IMR-90 (cell line): ENCODE results near the gene OPCML. TPM values are rescaled to one million over a fixed set of nuclear protein-coding genes. Genes with fewer than 3 reads are reported as not detected.

ENCODE experiments used
- ATAC-seq: fragments of 200-7000 bp; cut with Tn5 transposase; 2 replicates; pipeline ENCODE4 v1.9.1; 2020; ENCODE audit warnings: low read depth, mild to moderate bottlenecking, moderate library complexity
- BruUV-seq: library from RNA; stranded (reverse); fragments of 400-500 nt; replicated peaks from 2 replicates; lab custom pipeline; 2021; lab: Mats Ljungman, UMichigan
- CTCF ChIA-PET: fragments of 300-600 bp; formaldehyde crosslinking; extraction: SDS; loops from one replicate; lab custom pipeline; 2021; ENCODE audit warnings: antibody characterized with exemption; lab: Yijun Ruan, JAX
- POLR2A ChIA-PET: fragments of 300-600 bp; sonication (Branson Sonifier 250); formaldehyde crosslinking; loops from one replicate; lab custom pipeline; 2022; ENCODE audit warnings: antibody characterized with exemption; ENCODE audit not compliant: unreplicated experiment; lab: Charles Lee
- DNase-seq: peaks from one replicate; pipeline ENCODE4 v3.0.0; 2013
- H2AFZ ChIP-seq: replicated peaks from 2 replicates; pipeline ENCODE3; 2013; ENCODE audit warnings: low read length, mild to moderate bottlenecking; ENCODE audit not compliant: poor library complexity
- H2AK5ac ChIP-seq: 2 replicates; pipeline ENCODE4 v1.6.1; 2013; ENCODE audit warnings: low read depth, low read length, inconsistent platforms
- H2AK9ac ChIP-seq: replicated peaks from 2 replicates; pipeline ENCODE3; 2013; ENCODE audit warnings: mild to moderate bottlenecking, low read depth, low read length, moderate library complexity; ENCODE audit not compliant: poor library complexity
- H2BK120ac ChIP-seq: 2 replicates; pipeline ENCODE4 v1.6.1; 2013; ENCODE audit warnings: low read depth, low read length, inconsistent platforms
- H2BK15ac ChIP-seq: 3 replicates; pipeline ENCODE4 v1.6.1; 2013; ENCODE audit warnings: low read depth, low read length, inconsistent platforms
- H2BK20ac ChIP-seq: 2 replicates; pipeline ENCODE4 v1.6.1; 2013; ENCODE audit warnings: low read depth, mild to moderate bottlenecking, inconsistent platforms, low read length, moderate library complexity
- H2BK5ac ChIP-seq: 2 replicates; pipeline ENCODE4 v1.6.1; 2013; ENCODE audit warnings: mild to moderate bottlenecking, low read depth, low read length, inconsistent platforms; ENCODE audit not compliant: poor library complexity, severe bottlenecking
- H3K14ac ChIP-seq: replicated peaks from 2 replicates; pipeline ENCODE4 v1.6.1; 2013; ENCODE audit warnings: low read depth, low read length, inconsistent platforms
- H3K18ac ChIP-seq: 2 replicates; pipeline ENCODE4 v1.6.1; 2013; ENCODE audit warnings: low read depth, low read length, control low read depth
- H3K23ac ChIP-seq: 2 replicates; pipeline ENCODE4 v1.6.1; 2013; ENCODE audit warnings: low read depth, low read length, inconsistent platforms
- H3K27ac ChIP-seq: 2 replicates; pipeline ENCODE4 v1.5.1; 2013; ENCODE audit warnings: mild to moderate bottlenecking, control low read depth, low read length; ENCODE audit not compliant: insufficient read depth
- H3K27me3 ChIP-seq: 2 replicates; pipeline ENCODE4 v1.6.1; 2013; ENCODE audit warnings: low read length; ENCODE audit not compliant: control insufficient read depth, insufficient read depth
- H3K36me3 ChIP-seq: 2 replicates; pipeline ENCODE4 v1.6.1; 2013; ENCODE audit warnings: low read length, mixed read lengths; ENCODE audit not compliant: control insufficient read depth, insufficient read depth
- H3K4ac ChIP-seq: 2 replicates; pipeline ENCODE4 v1.6.1; 2013; ENCODE audit warnings: low read depth, low read length, inconsistent platforms
- H3K4me1 ChIP-seq: 2 replicates; pipeline ENCODE4 v1.6.1; 2013; ENCODE audit warnings: low read length, mixed read lengths; ENCODE audit not compliant: control insufficient read depth, insufficient read depth
- H3K4me2 ChIP-seq: 2 replicates; pipeline ENCODE4 v1.6.1; 2013; ENCODE audit warnings: low read depth, mild to moderate bottlenecking, control low read depth, low read length, moderate library complexity
- H3K4me3 ChIP-seq: 2 replicates; pipeline ENCODE4 v1.5.1; 2013; ENCODE audit warnings: low read depth, mild to moderate bottlenecking, control low read depth, low read length, moderate library complexity; ENCODE audit not compliant: insufficient read depth
- H3K56ac ChIP-seq: 2 replicates; pipeline ENCODE4 v1.6.1; 2013; ENCODE audit warnings: low read length, inconsistent platforms; ENCODE audit not compliant: insufficient read depth; ENCODE audit errors: extremely low read depth
- H3K79me1 ChIP-seq, 2 experiments: 2 replicates each; pipeline ENCODE4 v1.6.1; 2013; ENCODE audit warnings: low read length in 2 of 2, inconsistent platforms in 1 of 2, low read depth in 1 of 2
- H3K9ac ChIP-seq: 2 replicates; pipeline ENCODE4 v1.6.1; 2013; ENCODE audit warnings: low read depth, low read length, control low read depth
- H3K9me1 ChIP-seq: 2 replicates; pipeline ENCODE4 v1.6.1; 2013; ENCODE audit warnings: low read length, inconsistent platforms; ENCODE audit not compliant: insufficient read depth
- H3K9me3 ChIP-seq: 2 replicates; pipeline ENCODE4 v1.6.1; 2013; ENCODE audit warnings: low read length; ENCODE audit not compliant: control insufficient read depth, insufficient read depth
- H4K20me1 ChIP-seq: 2 replicates; pipeline ENCODE4 v1.6.1; 2013; ENCODE audit warnings: low read length, inconsistent platforms; ENCODE audit not compliant: insufficient read depth
- H4K5ac ChIP-seq: 2 replicates; pipeline ENCODE4 v1.6.1; 2013; ENCODE audit warnings: mild to moderate bottlenecking, low read depth, low read length, control low read depth
- H4K8ac ChIP-seq, 2 experiments: 2 replicates each; pipeline ENCODE4 v1.6.1; 2013; ENCODE audit warnings: low read depth in 2 of 2, low read length in 2 of 2, control low read depth in 1 of 2, inconsistent platforms in 1 of 2
- H4K91ac ChIP-seq: 2 replicates; pipeline ENCODE4 v1.6.1; 2013; ENCODE audit warnings: low read depth, low read length, inconsistent platforms; ENCODE audit not compliant: insufficient read depth
- BHLHE40 ChIP-seq: fragments of 150-350 bp; IDR thresholded peaks from 2 replicates; pipeline ENCODE4 v1.6.1; 2016; ENCODE audit warnings: mild to moderate bottlenecking, low read depth, low read length
- CEBPB ChIP-seq: IDR thresholded peaks from 2 replicates; pipeline ENCODE4 v1.6.1; 2012; ENCODE audit warnings: low read depth, low read length, improper control_type of control experiment
- CHD1 ChIP-seq: IDR thresholded peaks from 2 replicates; pipeline ENCODE4 v1.6.1; 2012; ENCODE audit warnings: low read depth, low read length, improper control_type of control experiment
- CTCF ChIP-seq: conservative IDR thresholded peaks from 2 replicates; pipeline ENCODE4 v1.5.1; 2012; ENCODE audit warnings: mild to moderate bottlenecking, low read depth, low read length, improper control_type of control experiment
- ELK1 ChIP-seq: fragments of 150-350 bp; IDR thresholded peaks from 2 replicates; pipeline ENCODE4 v1.6.1; 2016; ENCODE audit warnings: low read depth, mild to moderate bottlenecking, low read length, moderate library complexity, borderline replicate concordance
- FOS ChIP-seq: fragments of 150-350 bp; IDR thresholded peaks from 2 replicates; pipeline ENCODE4 v1.6.1; 2016; ENCODE audit warnings: low read depth, low read length
- MAFK ChIP-seq: IDR thresholded peaks from 2 replicates; pipeline ENCODE4 v1.6.1; 2012; ENCODE audit warnings: low read depth, low read length, improper control_type of control experiment
- MAZ ChIP-seq: IDR thresholded peaks from 2 replicates; pipeline ENCODE4 v1.6.1; 2012; ENCODE audit warnings: low read depth, mild to moderate bottlenecking, low read length, improper control_type of control experiment, moderate library complexity, borderline replicate concordance
- MXI1 ChIP-seq: IDR thresholded peaks from 2 replicates; pipeline ENCODE4 v1.6.1; 2012; ENCODE audit warnings: low read depth, mild to moderate bottlenecking, low read length, moderate library complexity, borderline replicate concordance
- NFE2L2 ChIP-seq: fragments of 150-350 bp; IDR thresholded peaks from 2 replicates; pipeline ENCODE4 v1.6.1; 2016; ENCODE audit warnings: low read depth, mild to moderate bottlenecking, low read length
- POLR2A ChIP-seq: IDR thresholded peaks from 2 replicates; pipeline ENCODE4 v1.6.1; 2012; ENCODE audit warnings: mild to moderate bottlenecking, low read depth, low read length
- RAD21 ChIP-seq: IDR thresholded peaks from 2 replicates; pipeline ENCODE4 v1.6.1; 2012; ENCODE audit warnings: low read length, improper control_type of control experiment
- RCOR1 ChIP-seq: IDR thresholded peaks from 2 replicates; pipeline ENCODE4 v1.6.1; 2012; ENCODE audit warnings: mild to moderate bottlenecking, low read length, improper control_type of control experiment; ENCODE audit not compliant: insufficient replicate concordance
- RFX5 ChIP-seq: IDR thresholded peaks from 2 replicates; pipeline ENCODE4 v1.8.0; 2012; ENCODE audit warnings: low read depth, mild to moderate bottlenecking, low read length, moderate library complexity
- SMC3 ChIP-seq: fragments of 150-350 bp; IDR thresholded peaks from 2 replicates; pipeline ENCODE4 v1.6.1; 2016; ENCODE audit warnings: low read depth, mild to moderate bottlenecking, antibody characterized with exemption, low read length, moderate library complexity
- USF2 ChIP-seq: fragments of 150-350 bp; IDR thresholded peaks from 2 replicates; pipeline ENCODE4 v1.6.1; 2017; ENCODE audit warnings: mild to moderate bottlenecking, antibody characterized with exemption, low read length, low read depth
- WGBS, 2 experiments: methylation state at CpG; one replicate each; pipeline versions ENCODE4 v1.1.5 to v1.1.7; 2013; ENCODE audit warnings: missing lambda C conversion rate in 2 of 2; ENCODE audit not compliant: insufficient read length in 1 of 2; ENCODE audit errors: extremely low coverage in 2 of 2; 5-methylcytosine and 5-hydroxymethylcytosine counted together
- dilution Hi-C: fragments of 300-500 bp; cut with HindIII; formaldehyde crosslinking; loops from one replicate; pipeline ENCODE4 v1.14.3; 2018; ENCODE audit warnings: low sequenced_read_pairs; ENCODE audit not compliant: unreplicated experiment
- in situ Hi-C: fragments of 300-500 bp; cut with MboI; formaldehyde crosslinking; loops from 3 replicates; pipeline ENCODE4 v1.14.3; 2019; ENCODE audit warnings: low sequenced_read_pairs, inconsistent platforms, mixed read lengths
- intact Hi-C: fragments of 100-400 bp; cut with micrococcal nuclease; formaldehyde crosslinking; loops from 2 replicates; pipeline ENCODE4 v1.10.0; 2022
- polyA plus RNA-seq, 3 experiments: library from polyadenylated mRNA; depleted of rRNA; stranded (reverse); fragments of >200 nt; gene quantifications; 2 replicates each; pipeline ENCODE4 v1.2.3, GENCODE V29; 2012; ENCODE audit warnings: low replicate concordance in 1 of 3
- total RNA-seq: library from RNA; depleted of rRNA; stranded (reverse); fragments of >200 nt; gene quantifications from 2 replicates; pipeline ENCODE4 v1.2.3, GENCODE V29; 2012

The OPCML gene
- total and polyA plus RNA-seq, 2 of the 4 experiments (the other 2 are of a cell fraction), result under 0.01 to 2.6 TPM

- H4K5ac ChIP-seq, result no peak overlapping the region
- H3K9me3 ChIP-seq, result no peaks in the 10 kb centered on the region
- H3K27me3 ChIP-seq, result no peaks in the 10 kb centered on the region
- no peak overlapping the region for H3K9ac ChIP-seq
- DNase-seq (no peak), ATAC-seq (no peak)
- no peak overlapping the region for H2AFZ ChIP-seq
- no peak overlapping the region for H2AK5ac ChIP-seq
- in situ Hi-C loops, result no loop called here
- no peak overlapping the region for H3K27ac ChIP-seq
- H3K4ac ChIP-seq, result no peak overlapping the region
- H2BK5ac ChIP-seq, result no peak overlapping the region
- H2BK20ac ChIP-seq, result no peak overlapping the region
- no peaks in the 10 kb centered on the region for H3K36me3 ChIP-seq
- H2BK120ac ChIP-seq, result no peak overlapping the region
- peaks cover 2% of the 10 kb centered on the region; the same call in 1 of the 2 replicates for H3K4me1 ChIP-seq
- H4K20me1 ChIP-seq, result no peaks in the 10 kb centered on the region
- no peak overlapping the region for H3K18ac ChIP-seq
- no peak overlapping the region for H3K23ac ChIP-seq
- TF ChIP-seq USF2 (no peak), MAFK (no peak), CTCF (no peak), CHD1 (no peak), ELK1 (no peak), RAD21 (no peak), SMC3 (no peak), MXI1 (no peak), RCOR1 (no peak), CEBPB (no peak), POLR2A (no peak), NFE2L2 (no peak), MAZ (no peak), FOS (no peak), BHLHE40 (no peak), RFX5 (no peak)
- CTCF ChIA-PET, result no interaction called here
- no CpG with 5 or more reads among the region's 1 CpG for WGBS, 2 experiments
- H4K8ac ChIP-seq, result no peak overlapping the region
- H2BK15ac ChIP-seq, result no peak overlapping the region
- no peaks in the 10 kb centered on the region for H3K79me1 ChIP-seq
- intact Hi-C loops, result no loop called here
- H3K4me2 ChIP-seq, result no peak overlapping the region
- no peak overlapping the region for H3K14ac ChIP-seq
- H4K91ac ChIP-seq, result no peak overlapping the region
- no peaks in the 10 kb centered on the region for H3K9me1 ChIP-seq
- POLR2A ChIA-PET, result no interaction called here
- no peak overlapping the region for H3K56ac ChIP-seq
- no TSS peak for BruUV-seq
- dilution Hi-C loops, result no loop called here
- no peak overlapping the region for H2AK9ac ChIP-seq
- no peak overlapping the region for H3K4me3 ChIP-seq
Observed at GRCh38 chr11:132578580-132578979, 953.7 kb downstream of the OPCML start.
